Neural cell (in vitro differentiated cells): ENCODE results near the gene SP2.

ENCODE experiments used
- EP300 ChIP-seq: fragments of 450-650 bp; conservative IDR thresholded peaks from 2 replicates; pipeline ENCODE4 v1.6.1; 2014; ENCODE audit warnings: antibody characterized with exemption, mild to moderate bottlenecking, moderate library complexity; ENCODE audit not compliant: poor library complexity, severe bottlenecking
- POLR2AphosphoS5 ChIP-seq: IDR thresholded peaks from 2 replicates; pipeline ENCODE4 v1.6.1; 2012
- REST ChIP-seq: IDR thresholded peaks from 2 replicates; pipeline ENCODE4 v1.6.1; 2012; ENCODE audit warnings: borderline replicate concordance

GRCh38 chr17:47928415-47928814 is 32.4 kb downstream of the SP2 start:
- TF ChIP-seq POLR2AphosphoS5 = no peak
- TF ChIP-seq EP300 = no peak
- no peak for TF ChIP-seq REST
